ACC112 (cell line): ENCODE measurements around the gene SMAD7.

Source experiments
- H2AFZ ChIP-seq: fragments of 200-600 bp; sonication (generic); one replicate; pipeline ENCODE4 v1.6.0; 2017; ENCODE audit warnings: antibody characterized with exemption, low read length; ENCODE audit not compliant: unreplicated experiment
- H3K27ac ChIP-seq: fragments of 200-600 bp; sonication (generic); 2 replicates; pipeline ENCODE4 v1.5.1; 2014; ENCODE audit warnings: low read depth, mild to moderate bottlenecking, antibody characterized with exemption, low read length, moderate library complexity
- H3K27me3 ChIP-seq: fragments of 200-600 bp; sonication (generic); 2 replicates; pipeline ENCODE4 v1.6.1; 2014; ENCODE audit warnings: mild to moderate bottlenecking, antibody characterized with exemption, low read length, moderate library complexity, mixed read lengths; ENCODE audit not compliant: insufficient read depth
- H3K36me3 ChIP-seq: fragments of 200-600 bp; sonication (generic); 2 replicates; pipeline ENCODE4 v1.6.1; 2016; ENCODE audit warnings: mild to moderate bottlenecking, antibody characterized with exemption, low read length, moderate library complexity, mixed read lengths; ENCODE audit not compliant: insufficient read depth
- H3K4me1 ChIP-seq: fragments of 200-600 bp; sonication (generic); one replicate; pipeline ENCODE4 v1.6.1; 2016; ENCODE audit warnings: low read length, mixed read lengths; ENCODE audit not compliant: insufficient read depth, unreplicated experiment, control insufficient read depth
- H3K4me3 ChIP-seq: fragments of 200-600 bp; sonication (generic); 2 replicates; pipeline ENCODE4 v1.5.1; 2014; ENCODE audit warnings: mild to moderate bottlenecking, low read depth, low read length
- H3K79me2 ChIP-seq: fragments of 200-600 bp; sonication (generic); one replicate; pipeline ENCODE4 v1.6.0; 2016; ENCODE audit warnings: low read length; ENCODE audit not compliant: control insufficient read depth, unreplicated experiment, insufficient read depth

Gene SMAD7

GRCh38 chr18:48934723-48935432 lies 15.9 kb downstream of the SMAD7 start:
- Histone ChIP-seq H3K4me3 (peak overlapping the region; percentile 45), H3K79me2 (peaks cover 97% of the 10 kb centered on the region), H3K27ac (peak overlapping the region; percentile 84), H2AFZ (peak overlapping the region; percentile 73), H3K4me1 (peaks cover 82% of the 10 kb centered on the region), H3K36me3 (no peaks in the 10 kb centered on the region), H3K27me3 (no peaks in the 10 kb centered on the region)

DNA sequence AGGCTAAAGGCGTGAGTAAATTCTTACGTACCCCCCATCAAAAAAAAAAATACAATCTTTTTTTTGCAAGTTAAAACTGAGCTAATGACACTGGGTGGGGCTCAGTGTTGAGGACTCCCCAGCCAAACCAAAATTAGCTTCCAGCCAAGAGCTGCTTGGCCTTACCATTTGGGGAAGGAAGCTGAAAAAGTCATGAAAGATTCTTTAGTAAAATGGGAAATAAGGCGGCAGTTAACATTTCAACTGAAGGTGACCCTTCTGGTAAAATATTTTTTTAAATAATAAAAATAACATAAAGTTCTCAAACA lies 16.4 kb downstream of the SMAD7 start:
- Histone ChIP-seq H2AFZ (no peak overlapping the region), H3K4me1 (peaks cover 83% of the 10 kb centered on the region), H3K4me3 (no peak overlapping the region), H3K27me3 (no peaks in the 10 kb centered on the region), H3K79me2 (peaks cover 97% of the 10 kb centered on the region), H3K36me3 (no peaks in the 10 kb centered on the region), H3K27ac (peak overlapping the region; percentile 84)

DNA sequence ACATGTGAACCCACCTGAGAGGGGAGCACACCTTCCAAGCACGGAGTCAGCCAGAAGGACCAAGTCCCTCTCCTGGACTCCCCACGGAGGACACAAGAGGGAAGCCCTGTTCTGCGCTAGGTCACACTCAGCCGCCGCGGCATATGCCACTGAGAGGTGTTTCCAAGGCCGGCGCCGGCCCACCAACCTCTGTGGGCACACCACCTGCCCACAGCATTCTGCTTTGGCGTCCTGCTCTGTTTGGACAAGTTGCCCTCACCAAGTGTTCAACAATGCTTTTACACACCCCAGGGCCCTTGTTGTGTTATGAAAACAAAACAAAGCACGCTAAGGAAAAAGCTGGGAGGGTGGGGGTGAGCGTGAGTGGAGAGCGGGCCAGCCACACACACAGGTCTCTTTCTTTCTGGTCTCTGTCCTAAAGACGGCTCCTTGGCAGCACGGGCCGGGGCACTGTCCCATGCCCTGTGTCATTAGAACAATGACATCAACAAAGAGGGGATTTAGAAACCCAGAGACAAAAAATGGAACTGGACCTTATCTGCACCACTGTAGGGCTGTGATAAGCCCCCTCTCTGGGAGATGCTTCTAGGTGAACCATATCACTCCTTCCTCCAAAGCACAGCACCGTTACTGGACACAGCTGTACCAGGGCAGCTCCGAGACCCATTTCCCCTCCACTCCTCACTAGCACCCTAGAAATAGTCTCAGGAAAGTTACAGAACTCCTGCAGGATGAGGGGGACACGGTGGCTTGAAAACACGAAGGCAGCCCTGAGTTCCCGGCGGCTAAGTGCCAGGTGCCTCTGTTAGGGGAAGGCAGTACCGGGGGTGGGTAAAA lies 17.0 kb downstream of the SMAD7 start:
- peaks cover 98% of the 10 kb centered on the region for H3K79me2 ChIP-seq
- peak overlapping the region; percentile 84 for H3K27ac ChIP-seq
- peaks cover 87% of the 10 kb centered on the region for H3K4me1 ChIP-seq
- H2AFZ ChIP-seq = no peak overlapping the region
- H3K27me3 ChIP-seq = no peaks in the 10 kb centered on the region
- H3K36me3 ChIP-seq = no peaks in the 10 kb centered on the region
- H3K4me3 ChIP-seq = peak overlapping the region; percentile 48; the same call in 1 of the 2 replicates

GRCh38 chr18:48932822-48933510 lies 17.8 kb downstream of the SMAD7 start:
- Histone ChIP-seq H2AFZ (no peak overlapping the region), H3K36me3 (no peaks in the 10 kb centered on the region), H3K27me3 (no peaks in the 10 kb centered on the region), H3K4me1 (peaks cover 87% of the 10 kb centered on the region), H3K79me2 (peaks cover 98% of the 10 kb centered on the region), H3K27ac (peak overlapping the region; percentile 84), H3K4me3 (peak overlapping the region; percentile 48)

DNA sequence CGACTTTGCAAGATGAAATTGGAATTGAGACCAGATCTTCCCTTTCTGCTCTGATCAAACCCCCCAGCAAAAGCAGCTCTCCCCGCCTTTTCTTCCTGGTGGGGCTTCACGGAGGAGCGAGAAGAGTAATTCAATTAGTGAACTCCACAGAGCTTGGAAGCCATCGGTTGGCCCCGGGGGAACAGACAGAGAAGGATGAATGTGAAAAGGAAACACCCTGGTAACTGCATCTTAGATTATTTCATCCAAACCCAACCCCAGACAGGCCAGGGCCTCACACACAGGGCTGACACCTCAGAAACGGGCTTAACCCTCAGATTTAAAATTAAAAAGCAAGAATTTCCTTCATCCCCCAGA lies 18.3 kb downstream of the SMAD7 start:
- Histone ChIP-seq H3K27me3 (no peaks in the 10 kb centered on the region), H3K79me2 (peaks cover 98% of the 10 kb centered on the region), H3K4me1 (peaks cover 87% of the 10 kb centered on the region), H2AFZ (no peak overlapping the region), H3K4me3 (peak overlapping the region; percentile 48), H3K36me3 (no peaks in the 10 kb centered on the region), H3K27ac (peak overlapping the region; percentile 84)

DNA sequence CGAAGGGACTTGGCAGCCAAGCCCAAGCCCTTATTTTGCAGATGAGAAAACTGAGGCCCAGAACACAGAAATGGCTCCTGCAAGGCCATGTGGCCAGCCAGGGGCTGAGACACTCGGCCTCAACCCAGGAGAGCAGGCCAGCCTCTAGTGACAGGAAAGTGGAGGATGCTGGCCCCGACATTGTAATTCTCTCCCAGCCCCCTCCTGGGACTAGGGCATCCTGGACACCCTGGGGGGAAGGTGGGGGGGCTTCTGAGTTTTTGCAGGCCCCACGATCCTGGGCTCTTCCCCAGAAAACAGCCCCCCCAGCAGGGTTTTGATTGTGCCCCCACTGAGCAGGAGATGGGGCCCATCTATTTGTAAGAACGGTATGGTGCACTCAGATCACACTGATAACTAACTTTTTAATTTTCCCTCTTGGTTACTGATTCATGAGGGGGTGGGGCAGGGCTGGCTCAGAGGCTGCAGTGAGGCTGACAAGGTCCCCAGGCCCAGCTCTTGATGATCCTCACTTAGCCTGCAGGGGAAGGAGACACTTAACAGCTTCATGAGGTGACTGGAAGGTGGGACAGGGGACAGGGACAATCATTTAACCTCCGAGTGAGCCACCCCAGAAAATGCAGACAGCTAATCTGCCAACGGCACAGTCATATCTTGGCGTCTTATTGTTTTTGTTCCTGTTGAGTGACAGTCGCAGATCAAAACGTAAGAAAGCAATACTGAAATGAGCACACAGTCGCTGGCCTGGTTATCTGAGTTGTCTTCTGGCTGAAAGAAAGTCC lies 18.9 kb downstream of the SMAD7 start:
- H3K27ac ChIP-seq = peak overlapping the region; percentile 84
- no peaks in the 10 kb centered on the region for H3K27me3 ChIP-seq
- H3K4me1 ChIP-seq = peaks cover 90% of the 10 kb centered on the region
- H3K4me3 ChIP-seq = peak overlapping the region; percentile 48
- no peaks in the 10 kb centered on the region for H3K36me3 ChIP-seq
- H2AFZ ChIP-seq = no peak overlapping the region
- peaks cover 99% of the 10 kb centered on the region for H3K79me2 ChIP-seq

- peak overlapping the region; percentile 81; the same call in 1 of the 2 replicates for H3K27ac ChIP-seq
- H3K4me1 ChIP-seq = peaks cover 94% of the 10 kb centered on the region
Observed at GRCh38 chr18:48930926-48931325, 19.8 kb downstream of the SMAD7 start.

DNA sequence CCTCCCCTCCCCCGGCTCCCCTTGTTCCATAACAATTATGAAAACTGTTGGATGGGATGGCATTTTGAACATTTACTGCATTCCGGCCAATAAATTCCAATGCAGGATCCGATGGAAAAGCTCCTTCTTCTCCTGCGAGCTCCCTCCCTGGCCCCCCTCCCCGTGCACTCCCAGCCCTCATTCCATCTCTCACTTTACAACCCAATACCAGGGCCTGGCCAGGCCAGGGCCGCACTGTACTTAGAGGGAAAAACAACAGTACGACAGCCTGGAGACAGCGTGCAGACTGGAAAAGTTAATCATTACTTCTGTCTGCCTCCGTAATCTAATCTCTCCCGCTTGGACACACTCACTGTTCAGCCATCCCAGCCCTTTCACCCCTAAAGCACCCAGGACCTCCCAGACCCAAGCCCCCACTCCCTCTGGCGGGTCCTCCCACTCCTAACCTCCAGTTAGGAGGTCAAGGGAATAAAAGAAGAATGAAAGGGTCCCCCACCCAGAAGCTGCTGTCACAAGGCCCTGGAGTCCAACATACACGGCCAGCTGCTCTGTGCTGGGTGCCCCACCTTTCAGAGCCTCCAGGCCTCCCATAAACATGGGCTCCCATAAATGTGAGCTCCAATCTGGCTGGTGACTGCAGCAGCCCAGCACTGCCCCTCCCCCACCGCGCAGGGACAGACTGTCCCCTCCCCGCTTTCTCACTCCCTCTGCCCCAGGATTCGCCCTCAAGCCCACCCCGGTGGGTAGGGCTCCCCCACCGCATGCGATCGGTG lies 20.6 kb downstream of the SMAD7 start:
- Histone ChIP-seq H3K36me3 (no peaks in the 10 kb centered on the region), H3K27ac (peak overlapping the region; percentile 81), H3K4me3 (peak overlapping the region; percentile 60), H3K79me2 (peaks cover 98% of the 10 kb centered on the region), H3K27me3 (no peaks in the 10 kb centered on the region), H2AFZ (no peak overlapping the region), H3K4me1 (peaks cover 93% of the 10 kb centered on the region)

More at GRCh38 chr18:48930926-48931325, 19.8 kb downstream of the SMAD7 start:
- no peak overlapping the region for H3K4me3 ChIP-seq
- H3K36me3 ChIP-seq = no peaks in the 10 kb centered on the region
- H2AFZ ChIP-seq = no peak overlapping the region
- H3K27me3 ChIP-seq = no peaks in the 10 kb centered on the region
- H3K79me2 ChIP-seq = peaks cover 99% of the 10 kb centered on the region

GRCh38 chr18:48929212-48929612 lies 21.6 kb downstream of the SMAD7 start:
- peaks cover 95% of the 10 kb centered on the region for H3K4me1 ChIP-seq
- H3K27ac ChIP-seq = peak overlapping the region; percentile 81

More at GRCh38 chr18:48929212-48929612, 21.6 kb downstream of the SMAD7 start:
- H3K4me3 ChIP-seq = peak overlapping the region; percentile 60
- H3K27me3 ChIP-seq = no peaks in the 10 kb centered on the region
- no peaks in the 10 kb centered on the region for H3K36me3 ChIP-seq
- no peak overlapping the region for H2AFZ ChIP-seq
- peaks cover 98% of the 10 kb centered on the region for H3K79me2 ChIP-seq
